Suprapubic skin (tissue), 4 donors: Measurements from ENCODE around the gene ANKRD2. TPM values are rescaled to one million over a fixed set of nuclear protein-coding genes. Genes with fewer than 3 reads are reported as not detected.

Experiments
- DNase-seq, 2 donors: peaks; one replicate each; pipeline ENCODE4 v3.0.0-alpha.2; 2019; ENCODE audit warnings: low spot score in 2 of 2
- H3K27ac ChIP-seq: fragments of 200-600 bp; sonication (generic); one replicate; pipeline ENCODE4 v1.5.1; 2019
- H3K27me3 ChIP-seq: fragments of 200-600 bp; sonication (generic); one replicate; pipeline ENCODE4 v1.5.1; 2019
- H3K36me3 ChIP-seq: fragments of 200-600 bp; sonication (generic); one replicate; pipeline ENCODE4 v1.5.1; 2019
- H3K4me1 ChIP-seq: fragments of 200-600 bp; sonication (generic); one replicate; pipeline ENCODE4 v1.5.1; 2019
- H3K4me3 ChIP-seq: fragments of 200-600 bp; sonication (generic); one replicate; pipeline ENCODE4 v1.5.1; 2019; ENCODE audit warnings: mild to moderate bottlenecking
- H3K9me3 ChIP-seq: fragments of 200-600 bp; sonication (generic); one replicate; pipeline ENCODE4 v1.5.1; 2019
- CTCF ChIP-seq, 2 donors: fragments of 200-600 bp in 1 of 2; fragments of 450-650 bp in 1 of 2; sonication (generic) in 1 of 2; IDR thresholded peaks; one replicate each; pipeline ENCODE4 v1.5.1; 2016 to 2019; ENCODE audit warnings: antibody characterized with exemption in 2 of 2, mild to moderate bottlenecking in 1 of 2, moderate library complexity in 1 of 2
- EP300 ChIP-seq: sonication (generic); formaldehyde crosslinking; IDR thresholded peaks from one replicate; pipeline ENCODE4 v1.6.1; 2017; ENCODE audit warnings: antibody characterized with exemption
- POLR2A ChIP-seq, 2 donors: fragments of 450-650 bp; IDR thresholded peaks; one replicate each; pipeline ENCODE4 v1.6.1; 2017; ENCODE audit warnings: antibody characterized with exemption in 2 of 2, mild to moderate bottlenecking in 2 of 2, moderate library complexity in 2 of 2
- POLR2AphosphoS5 ChIP-seq, 3 donors: sonication (generic); formaldehyde crosslinking; IDR thresholded peaks; one replicate each; pipeline ENCODE4 v1.6.1; 2017; ENCODE audit warnings: antibody characterized with exemption in 3 of 3
- WGBS: methylation state at CpG from one replicate; pipeline ENCODE4 v1.1.5; 2018; 5-methylcytosine and 5-hydroxymethylcytosine counted together
- total RNA-seq, 4 donors: library from RNA; depleted of rRNA; stranded (reverse); fragments of >200 nt; gene quantifications; one replicate each; pipeline ENCODE4 v1.1.0, GENCODE V29; 2016

The ANKRD2 gene
- total RNA-seq, 4 donors from 2014 or later = 0.45 to 2.5 (median 2.0) TPM; not detected in 1

- Histone ChIP-seq H3K27me3 (no peaks in the 10 kb centered on the region), H3K36me3 (peaks cover 15% of the 10 kb centered on the region), H3K4me1 (peaks cover under 1% of the 10 kb centered on the region), H3K4me3 (no peak overlapping the region), H3K27ac (no peak overlapping the region), H3K9me3 (no peaks in the 10 kb centered on the region)
- WGBS = 95% methylated on average over 4 of the region's 4 CpGs
- TF ChIP-seq EP300 (no peak), POLR2AphosphoS5 (IDR thresholded peaks at IDR 0.05) (no peak), POLR2A (IDR thresholded peaks at IDR 0.05) (no peak), CTCF (IDR thresholded peaks at IDR 0.05) (no peak)
- no peak for DNase-seq
These were observed 7.8 kb upstream of the ANKRD2 start for GRCh38 chr10:97564776-97565175.

- peaks cover 25% of the 10 kb centered on the region for H3K36me3 ChIP-seq
- H3K4me3 ChIP-seq = no peak overlapping the region
- no peak overlapping the region for H3K27ac ChIP-seq
- peaks cover 18% of the 10 kb centered on the region for H3K4me1 ChIP-seq
- no peaks in the 10 kb centered on the region for H3K9me3 ChIP-seq
- TF ChIP-seq CTCF (IDR thresholded peaks at IDR 0.05) = no peak
- WGBS = 67% methylated on average over 2 of the region's 2 CpGs
- no peak for DNase-seq
- no peaks in the 10 kb centered on the region for H3K27me3 ChIP-seq
These were observed 6.1 kb upstream of the ANKRD2 start for GRCh38 chr10:97566336-97566996.

- no peak for DNase-seq
- peaks cover 32% of the 10 kb centered on the region for H3K4me1 ChIP-seq
- H3K27me3 ChIP-seq = no peaks in the 10 kb centered on the region
- H3K36me3 ChIP-seq = peaks cover 25% of the 10 kb centered on the region
- 89% methylated on average over 12 of the region's 15 CpGs for WGBS
- no peak overlapping the region for H3K4me3 ChIP-seq
- TF ChIP-seq POLR2AphosphoS5 (IDR thresholded peaks at IDR 0.05) (no peak), POLR2A (IDR thresholded peaks at IDR 0.05) (no peak)
- H3K27ac ChIP-seq = no peak overlapping the region
- no peaks in the 10 kb centered on the region for H3K9me3 ChIP-seq
These were observed 4.7 kb upstream of the ANKRD2 start for GRCh38 chr10:97567891-97568290.

- WGBS = 69% methylated on average over 11 of the region's 33 CpGs
- Histone ChIP-seq H3K27ac (peak overlapping the region; percentile 86), H3K27me3 (no peaks in the 10 kb centered on the region), H3K36me3 (peaks cover 25% of the 10 kb centered on the region), H3K9me3 (no peaks in the 10 kb centered on the region), H3K4me3 (no peak overlapping the region), H3K4me1 (peaks cover 48% of the 10 kb centered on the region)
- no peak for TF ChIP-seq POLR2A (IDR thresholded peaks at IDR 0.05)
- TF ChIP-seq POLR2AphosphoS5 (IDR thresholded peaks at IDR 0.05) = no peak
- TF ChIP-seq CTCF (IDR thresholded peaks at IDR 0.05) = no peak
- TF ChIP-seq EP300 = no peak
- no peak for DNase-seq
These were observed 2.3 kb upstream of the ANKRD2 start for GRCh38 chr10:97570146-97570788.

- Histone ChIP-seq H3K27ac (peak overlapping the region; percentile 86), H3K27me3 (no peaks in the 10 kb centered on the region), H3K9me3 (no peaks in the 10 kb centered on the region), H3K4me1 (peaks cover 49% of the 10 kb centered on the region), H3K4me3 (no peak overlapping the region), H3K36me3 (peaks cover 25% of the 10 kb centered on the region)
- no CpG with 5 or more reads among the region's 5 CpGs for WGBS
- TF ChIP-seq CTCF (IDR thresholded peaks at IDR 0.05) = no peak
- no peak for TF ChIP-seq POLR2A (IDR thresholded peaks at IDR 0.05)
- TF ChIP-seq POLR2AphosphoS5 (IDR thresholded peaks at IDR 0.05) = no peak
- no peak for TF ChIP-seq EP300
- DNase-seq = no peak
These were observed 1.6 kb upstream of the ANKRD2 start for GRCh38 chr10:97570789-97571471.
